HG02759 (cell line): ENCODE data around the gene SLC7A8.

ENCODE experiments used
- ATAC-seq: cut with Tn5 transposase; IDR thresholded peaks from one replicate; pipeline ENCODE4 v1.9.1; 2021; ENCODE audit warnings: mild to moderate bottlenecking, moderate library complexity; ENCODE audit not compliant: unreplicated experiment

SLC7A8 gene

DNA sequence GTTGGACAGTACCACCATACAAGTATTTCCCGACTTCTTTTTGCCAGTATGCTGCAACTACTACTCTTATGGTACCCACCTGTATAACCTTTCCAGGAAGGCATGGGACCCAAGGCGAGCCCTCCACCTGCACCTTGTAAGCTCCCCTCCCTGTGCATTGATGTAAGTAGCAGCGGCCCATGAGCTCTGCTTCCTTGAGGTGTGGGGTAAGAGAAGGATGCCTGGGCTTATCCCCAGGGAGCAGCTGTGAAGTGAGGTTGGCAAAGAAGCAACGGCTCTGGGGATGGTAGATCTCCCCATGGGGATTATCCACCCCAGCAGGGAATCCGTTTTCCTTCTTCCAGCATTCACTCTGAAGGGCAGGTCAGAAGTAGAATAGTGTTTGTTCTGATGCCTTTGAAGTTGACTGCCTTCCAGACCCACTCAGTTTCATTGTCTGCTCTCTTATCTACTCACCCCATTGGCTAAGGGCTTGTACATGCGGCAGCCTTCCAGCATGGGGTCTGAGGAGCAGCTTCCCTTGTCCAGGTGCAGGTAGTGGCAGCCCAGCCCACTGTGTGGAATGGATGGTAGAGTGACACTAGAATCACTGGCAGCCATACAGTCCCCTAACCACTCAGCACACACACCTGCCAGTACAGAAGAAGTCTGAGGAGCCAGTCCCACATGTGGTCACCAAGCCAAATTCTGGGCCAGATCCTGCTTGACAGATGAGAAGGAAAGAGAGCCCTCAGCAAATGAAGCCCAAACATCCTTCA is 82.1 kb downstream of the SLC7A8 start:
- no peak for ATAC-seq

DNA sequence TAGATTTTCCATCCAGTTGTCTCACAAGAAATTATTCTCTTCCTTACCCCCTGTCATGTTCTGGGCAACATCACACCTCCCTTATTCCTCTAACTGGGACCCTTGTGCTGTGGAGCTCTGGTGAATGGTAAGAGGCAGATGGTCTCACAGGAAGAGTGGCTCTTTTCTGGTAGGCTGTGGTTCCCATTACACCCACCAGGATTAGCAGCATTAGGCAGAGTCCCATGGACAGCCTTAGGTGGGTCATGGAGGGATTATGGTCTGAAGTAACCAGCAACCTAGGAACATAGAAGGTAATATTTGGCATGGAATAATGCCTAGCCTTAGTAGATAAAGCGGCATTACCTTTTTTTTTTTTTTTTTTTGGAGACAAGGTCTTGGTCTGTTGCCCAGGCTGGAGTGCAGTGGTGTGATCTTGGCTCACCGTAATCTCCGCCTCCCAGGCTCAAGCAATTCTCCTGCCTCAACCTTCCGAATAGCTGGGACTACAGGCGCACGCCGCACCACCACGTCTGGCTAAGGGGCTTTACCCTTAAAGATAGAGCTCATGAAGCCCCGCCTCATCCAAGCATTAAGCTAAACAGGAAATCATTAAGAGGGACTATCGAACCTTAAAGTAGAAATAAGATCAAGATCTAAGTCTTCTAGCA is 84.1 kb downstream of the SLC7A8 start:
- no peak for ATAC-seq

DNA sequence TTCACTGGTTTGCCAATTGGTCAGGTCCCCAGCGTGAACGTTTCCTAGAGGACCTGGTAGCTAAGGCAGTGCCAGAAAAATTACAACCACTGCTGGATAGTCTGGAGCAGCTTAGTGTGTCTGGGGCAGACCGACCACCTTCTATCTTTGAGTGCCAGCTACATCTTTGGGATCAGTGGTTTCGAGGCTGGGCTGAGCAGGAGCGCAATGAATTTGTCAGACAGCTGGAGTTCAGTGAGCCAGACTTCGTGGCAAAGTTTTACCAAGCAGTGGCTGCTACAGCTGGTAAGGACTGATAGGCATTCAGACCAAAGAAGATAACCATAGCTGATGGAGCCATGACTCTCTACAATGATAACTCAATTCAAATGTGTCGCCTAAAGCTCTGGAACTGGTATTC is 85.7 kb downstream of the SLC7A8 start:
- ATAC-seq = no peak

DNA sequence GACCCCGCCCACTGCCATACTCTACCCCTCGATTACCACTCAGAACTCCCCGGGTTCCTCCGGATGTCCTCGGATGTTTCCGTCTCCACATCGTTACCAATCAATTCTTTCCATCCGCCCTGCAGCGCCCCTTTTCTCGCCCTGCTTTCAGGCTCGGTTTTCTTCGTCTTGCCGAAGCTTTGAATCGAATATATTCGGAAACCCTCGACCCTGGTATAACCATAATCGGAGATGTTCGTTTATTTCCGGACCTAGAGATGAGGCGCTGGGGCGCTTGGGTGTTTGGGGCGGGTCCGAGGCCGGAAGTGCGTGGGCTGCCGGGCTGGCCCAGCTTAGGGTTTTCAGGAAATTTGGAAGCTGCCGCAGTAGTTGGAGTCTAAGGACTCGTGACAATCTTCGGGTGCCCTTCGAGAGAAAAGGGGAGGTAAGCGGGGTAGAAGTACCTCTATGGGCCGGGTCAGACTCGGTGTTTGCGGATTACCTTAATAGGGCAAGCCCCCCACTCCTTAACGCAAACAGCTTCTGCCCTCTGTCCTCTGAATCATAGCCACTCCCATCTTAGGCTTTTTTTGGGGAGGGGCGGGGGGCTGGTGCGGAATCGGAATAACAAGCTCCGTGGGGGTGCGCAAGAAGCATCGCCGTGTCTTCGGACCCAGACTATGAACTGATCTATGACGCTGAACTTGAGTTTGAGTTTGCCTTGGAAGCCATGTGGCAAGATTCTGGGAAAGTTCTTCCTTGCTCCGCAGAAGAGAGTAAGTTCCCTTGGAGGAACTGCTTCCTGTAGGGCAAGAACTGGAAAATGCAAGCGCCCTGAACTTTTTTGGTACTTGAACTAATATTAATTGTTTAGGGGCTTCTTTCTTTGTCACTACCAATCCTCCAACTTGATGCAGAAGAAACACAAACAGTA is 88.0 kb downstream of the SLC7A8 start, which contains the start of gene C14orf119:
C14orf119 (plus strand) TSS at position 310 of the 913 bp plus-strand sequence. CDS start 2,154 bp downstream, outside the sequence.
- peak; percentile 90 for ATAC-seq

DNA sequence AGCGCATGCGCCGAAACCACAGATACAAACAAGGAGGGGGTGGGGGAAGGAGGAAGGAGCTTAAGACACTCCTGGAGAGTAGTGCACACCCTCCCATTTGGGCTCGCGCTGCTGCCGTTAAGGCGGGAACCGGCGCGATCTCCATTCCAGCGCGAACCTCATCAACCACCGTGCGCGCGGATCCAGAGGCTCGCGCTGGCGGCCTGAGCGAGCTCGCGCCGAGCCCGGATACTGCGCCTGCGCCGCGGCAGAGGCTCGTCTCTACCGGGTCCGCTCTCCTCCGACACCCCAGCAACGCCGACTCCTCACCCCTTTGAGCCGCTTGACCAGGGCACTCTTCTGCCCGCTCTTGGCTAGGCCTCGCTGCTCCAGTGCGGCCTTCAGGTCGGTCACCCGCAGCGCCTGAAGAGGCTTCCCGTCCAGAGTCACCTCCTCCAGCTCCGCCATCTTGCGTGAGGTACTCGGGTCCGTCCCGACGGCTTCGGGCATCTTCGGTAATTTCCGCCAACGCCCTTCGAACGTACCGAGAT is 88.7 kb downstream of the SLC7A8 start, which contains the start of gene ACIN1:
ACIN1 (minus strand) TSS at position 471 of the 530 bp plus-strand sequence; CDS start at position 447, 24 bp downstream.
- ATAC-seq = peak; percentile 45

DNA sequence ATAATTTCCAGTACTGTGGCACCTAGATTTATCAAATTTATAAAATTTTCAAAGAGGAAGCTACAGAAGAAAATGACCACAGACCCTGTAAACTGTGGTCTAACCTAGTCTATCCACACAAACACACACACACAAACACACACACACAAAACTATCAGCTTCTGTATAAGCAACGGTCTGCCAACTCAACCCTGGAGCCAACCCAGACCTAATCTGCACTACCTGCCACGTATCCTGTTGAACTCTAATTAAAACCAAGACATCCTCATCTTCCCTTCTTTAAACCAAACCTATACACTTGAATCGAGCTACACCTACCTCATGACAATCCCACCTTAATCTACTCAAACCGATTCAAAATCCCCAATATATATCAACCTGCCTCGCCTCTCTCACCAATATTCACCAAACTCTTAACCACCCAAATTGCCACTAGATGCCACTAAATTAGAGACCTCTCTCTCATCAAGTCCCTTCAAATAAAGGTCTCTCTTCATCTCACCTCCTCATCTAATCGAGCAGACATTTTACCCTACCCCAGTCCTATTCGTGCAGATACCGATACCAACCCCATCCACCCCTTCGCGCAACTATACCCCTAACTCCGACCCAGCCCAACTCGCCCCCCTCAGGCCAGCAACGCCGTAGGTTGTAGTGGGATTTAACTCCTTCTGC is 89.3 kb downstream of the SLC7A8 start:
- ATAC-seq = no peak

DNA sequence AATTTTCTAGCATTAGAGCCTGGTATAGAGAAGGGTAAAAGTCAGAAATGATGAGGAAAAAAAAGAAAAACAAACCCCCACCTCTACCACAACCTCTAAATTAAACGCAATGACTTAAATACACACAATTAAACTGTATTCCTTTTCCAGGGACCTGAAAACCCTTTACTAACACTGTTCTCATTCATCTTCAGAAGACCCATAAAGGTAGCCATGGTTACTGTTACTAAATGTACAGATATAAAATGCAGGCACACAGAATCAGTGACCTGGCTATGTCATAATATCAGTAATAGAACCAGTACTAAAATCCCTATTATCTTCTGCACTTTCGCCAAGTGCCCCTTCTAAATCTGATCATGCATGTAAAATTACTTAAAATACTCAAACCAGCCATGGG is 89.9 kb downstream of the SLC7A8 start:
- ATAC-seq = no peak

DNA sequence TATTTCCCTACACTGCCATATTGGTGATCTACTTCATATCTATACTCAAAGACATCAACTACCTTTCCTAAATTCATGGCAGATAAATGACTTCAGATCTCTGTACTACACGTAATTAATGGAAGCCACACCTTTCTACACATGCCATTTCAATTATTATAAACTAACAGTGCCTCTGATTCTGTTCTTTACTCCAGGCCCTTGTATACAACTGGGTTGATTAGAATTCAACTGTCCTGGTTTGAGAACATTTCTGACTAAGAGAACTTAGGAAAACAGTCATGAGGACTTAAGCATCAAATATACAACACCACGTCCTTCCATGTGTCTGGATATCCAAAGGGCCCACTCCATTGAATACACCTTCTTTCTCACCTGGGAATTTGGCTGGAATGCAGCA is 90.4 kb downstream of the SLC7A8 start:
- ATAC-seq = no peak

DNA sequence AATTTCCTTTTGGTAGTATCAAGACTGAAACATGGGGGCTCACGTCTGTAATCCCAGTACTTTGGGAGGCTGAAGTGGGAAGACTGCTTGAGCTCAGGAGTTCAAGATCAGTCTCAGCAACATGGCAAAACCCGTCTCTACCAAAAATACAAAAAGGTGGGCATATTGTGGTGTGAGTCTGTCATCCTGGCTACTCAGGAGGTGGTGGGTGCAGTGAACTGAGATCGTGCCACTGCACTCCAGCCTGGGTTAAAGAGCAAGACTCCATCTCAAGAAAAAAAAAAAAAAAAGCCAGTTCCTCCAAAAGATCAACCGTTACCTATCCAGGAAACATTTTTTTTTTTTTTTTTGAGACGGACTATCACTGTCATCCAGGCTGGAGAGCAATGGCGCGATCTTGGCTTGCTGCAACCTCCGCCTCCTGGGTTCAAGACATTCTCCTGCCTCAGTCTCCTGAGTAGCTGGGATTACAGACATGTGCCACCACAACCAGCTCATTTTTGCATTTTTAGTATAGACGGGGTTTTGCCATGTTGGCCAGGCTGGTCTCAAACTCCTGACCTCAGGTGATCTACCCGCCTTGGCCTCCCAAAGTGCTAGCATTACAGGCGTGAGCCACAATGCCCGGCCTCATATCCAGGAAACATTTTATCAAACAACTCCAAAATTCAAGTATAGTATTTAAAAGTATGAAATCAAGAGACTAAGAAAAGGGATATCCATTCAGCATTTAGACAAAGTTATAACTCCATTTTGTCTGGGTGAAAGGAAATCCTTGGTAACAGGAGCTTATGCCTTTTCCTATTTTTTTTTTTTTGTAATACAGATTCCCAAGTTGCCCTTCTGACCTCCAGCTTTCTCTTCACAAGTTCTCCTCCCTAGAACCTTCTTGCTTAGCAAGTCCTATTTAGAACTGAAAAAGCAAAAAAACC is 91.9 kb downstream of the SLC7A8 start:
- no peak for ATAC-seq

DNA sequence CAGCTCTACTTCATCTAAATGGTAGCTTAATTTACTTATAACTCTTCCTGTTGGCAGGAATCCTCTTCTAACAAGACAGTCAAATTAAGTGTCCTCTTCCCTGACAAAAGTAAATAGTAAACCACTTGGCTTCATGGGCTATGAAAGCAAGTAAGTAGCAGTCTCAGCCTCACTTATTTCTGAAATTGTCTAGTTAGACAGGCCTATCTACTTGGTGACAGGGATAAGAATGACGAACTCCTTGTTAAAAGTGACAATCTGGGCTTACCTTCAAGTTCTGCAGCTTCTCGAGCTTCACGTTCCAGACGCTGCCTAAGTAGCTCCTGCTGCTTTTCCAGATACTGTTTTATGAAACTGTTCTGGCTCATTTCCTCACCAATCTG is 93.2 kb downstream of the SLC7A8 start:
- no peak for ATAC-seq

DNA sequence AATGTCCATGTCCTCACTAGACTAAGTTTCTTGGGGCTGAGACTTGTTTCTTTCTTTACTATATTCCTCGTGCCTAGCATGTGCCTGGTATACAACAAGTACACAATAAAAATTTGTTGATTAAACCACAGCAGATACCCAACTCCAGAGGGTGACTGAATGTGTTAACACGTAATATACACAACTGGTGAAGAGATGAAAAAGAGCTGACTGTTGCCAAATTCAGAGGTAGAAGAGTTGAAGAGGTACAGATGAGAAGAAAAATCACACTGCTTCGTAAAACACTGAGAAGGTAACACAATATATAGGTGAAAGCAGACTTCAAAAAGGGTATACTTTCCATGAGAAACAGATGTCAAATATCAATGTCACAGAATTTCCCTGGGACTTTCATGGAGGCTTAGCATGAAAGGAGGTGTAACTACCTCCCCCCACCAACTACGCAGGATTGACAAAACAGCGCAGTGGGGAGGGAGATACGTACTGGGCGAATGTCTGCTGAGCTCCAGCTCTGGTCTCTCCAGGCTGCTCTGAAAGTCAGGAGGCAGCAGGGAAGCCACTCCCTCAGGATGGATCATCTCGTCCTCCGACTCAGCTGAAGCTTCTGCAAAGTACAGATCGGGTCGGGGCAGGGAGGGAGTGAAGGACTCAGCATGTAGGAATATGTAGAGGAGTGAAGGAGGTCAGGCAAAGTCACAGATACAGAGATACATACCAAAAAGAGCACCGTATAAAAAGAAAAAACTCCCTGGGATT is 93.8 kb downstream of the SLC7A8 start:
- no peak for ATAC-seq

DNA sequence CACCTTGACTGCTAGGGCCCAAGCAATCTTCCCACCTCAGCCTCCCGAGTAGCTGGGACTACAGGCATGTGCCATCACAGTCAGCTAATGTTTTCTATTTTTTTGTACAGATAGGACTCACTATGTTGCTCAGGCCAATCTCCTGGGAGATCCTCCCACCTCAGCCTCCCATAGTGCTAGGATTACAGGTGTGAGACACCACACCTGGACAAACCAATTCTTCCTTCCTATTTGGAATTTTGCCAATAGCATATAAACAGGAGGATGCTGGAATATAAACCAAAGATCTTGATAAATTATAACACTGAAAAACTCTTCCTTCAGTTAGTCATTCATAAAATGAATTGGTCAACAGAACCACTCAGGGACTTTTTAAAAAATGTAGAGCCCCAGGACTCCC is 96.9 kb downstream of the SLC7A8 start:
- ATAC-seq = no peak

DNA sequence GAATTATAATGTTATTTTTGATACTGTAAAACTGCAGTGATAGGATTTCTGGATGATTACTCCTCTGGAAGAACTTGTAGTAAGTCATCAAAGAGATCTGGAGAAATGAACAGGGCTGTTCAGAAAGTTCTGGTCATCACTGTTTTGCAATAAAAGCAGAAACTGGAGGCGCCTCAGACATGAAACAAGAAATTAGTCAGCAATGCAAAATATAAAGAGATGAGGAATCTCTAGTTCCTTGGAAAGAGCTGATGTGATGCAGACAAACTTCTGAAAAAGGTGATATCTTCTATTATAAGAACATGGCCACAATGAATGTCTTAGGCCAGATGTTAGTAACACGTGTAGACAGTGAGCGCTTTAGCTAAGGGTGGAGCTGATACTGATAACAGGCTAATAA is 98.0 kb downstream of the SLC7A8 start:
- ATAC-seq = no peak

DNA sequence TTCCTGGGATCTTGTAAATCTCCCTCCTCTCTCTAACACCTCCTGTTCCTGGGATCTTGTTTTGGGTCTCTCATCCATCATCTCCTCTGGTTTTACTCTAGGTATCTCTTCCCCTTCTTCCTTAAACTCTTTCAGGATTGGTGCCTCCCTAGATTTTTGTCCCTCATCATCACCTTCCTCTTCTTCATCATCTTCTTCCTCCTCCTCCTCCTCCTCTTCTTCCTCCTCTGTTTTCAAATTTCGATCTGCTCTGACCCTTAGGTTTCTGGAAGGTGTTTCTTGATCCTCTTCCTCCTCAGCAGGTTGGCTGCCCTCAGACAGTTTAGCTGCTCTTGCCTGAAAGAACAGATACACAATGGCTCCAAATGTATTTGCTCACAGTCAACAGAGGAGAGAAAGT is 103.0 kb downstream of the SLC7A8 start:
- ATAC-seq = no peak

DNA sequence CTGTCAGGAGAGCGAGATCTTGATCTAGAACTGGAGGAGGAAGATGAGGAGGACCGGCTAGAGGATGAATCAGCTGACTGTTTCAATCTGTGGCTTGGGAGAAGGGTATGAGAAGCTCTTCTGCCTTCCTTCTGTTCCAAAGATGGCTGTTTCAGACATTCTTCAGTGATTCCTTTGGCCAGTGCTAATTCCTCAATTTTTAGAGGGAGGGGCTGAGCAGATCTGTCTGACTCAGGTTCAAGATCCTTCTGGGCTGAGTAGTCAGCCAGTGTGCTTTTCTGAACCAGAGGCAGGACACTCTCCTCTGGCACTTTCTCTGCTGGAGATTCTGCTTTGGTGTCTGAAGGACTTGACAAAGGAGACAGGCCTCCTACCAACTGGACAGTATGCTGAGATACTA is 103.7 kb downstream of the SLC7A8 start:
- no peak for ATAC-seq

DNA sequence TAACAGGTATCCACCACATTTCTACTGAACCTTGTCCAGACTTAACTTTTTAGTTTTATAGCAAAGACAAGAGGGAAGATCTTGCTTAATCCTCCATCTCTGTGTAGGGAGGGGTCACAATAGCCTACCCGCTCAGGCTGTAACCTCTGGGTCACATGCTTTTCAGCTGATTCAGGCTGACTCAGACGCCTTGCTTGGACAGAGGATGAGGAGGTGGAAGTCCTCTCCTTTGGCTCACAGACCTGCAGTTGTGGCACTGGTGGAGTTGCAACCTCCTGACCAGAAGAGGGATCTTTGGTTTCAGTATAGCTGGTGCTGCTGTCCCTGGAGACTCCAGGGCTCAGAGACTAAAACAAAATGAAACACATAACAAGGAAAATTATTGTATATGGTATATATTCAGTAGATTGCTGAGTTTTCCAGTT is 104.8 kb downstream of the SLC7A8 start:
- ATAC-seq = no peak

DNA sequence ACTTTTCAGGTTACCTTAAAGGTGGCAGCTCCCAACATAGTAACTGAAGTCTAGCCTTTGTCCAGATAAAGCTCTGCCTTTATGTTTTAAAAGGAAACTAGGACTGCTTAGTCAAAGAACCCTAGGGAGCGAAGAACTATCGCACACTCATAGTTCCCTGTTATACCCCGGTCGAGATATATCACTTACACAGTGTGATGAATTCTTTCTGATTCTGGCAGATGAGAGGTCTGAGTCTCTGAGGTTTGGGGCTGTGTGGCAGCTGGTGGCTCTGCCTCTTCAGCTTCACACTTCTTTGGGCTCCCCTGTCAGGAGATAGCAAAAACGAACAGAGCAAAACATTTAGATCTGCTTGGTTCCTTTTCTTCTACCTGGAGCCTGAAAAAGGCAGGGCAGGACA is 105.5 kb downstream of the SLC7A8 start:
- ATAC-seq = no peak

DNA sequence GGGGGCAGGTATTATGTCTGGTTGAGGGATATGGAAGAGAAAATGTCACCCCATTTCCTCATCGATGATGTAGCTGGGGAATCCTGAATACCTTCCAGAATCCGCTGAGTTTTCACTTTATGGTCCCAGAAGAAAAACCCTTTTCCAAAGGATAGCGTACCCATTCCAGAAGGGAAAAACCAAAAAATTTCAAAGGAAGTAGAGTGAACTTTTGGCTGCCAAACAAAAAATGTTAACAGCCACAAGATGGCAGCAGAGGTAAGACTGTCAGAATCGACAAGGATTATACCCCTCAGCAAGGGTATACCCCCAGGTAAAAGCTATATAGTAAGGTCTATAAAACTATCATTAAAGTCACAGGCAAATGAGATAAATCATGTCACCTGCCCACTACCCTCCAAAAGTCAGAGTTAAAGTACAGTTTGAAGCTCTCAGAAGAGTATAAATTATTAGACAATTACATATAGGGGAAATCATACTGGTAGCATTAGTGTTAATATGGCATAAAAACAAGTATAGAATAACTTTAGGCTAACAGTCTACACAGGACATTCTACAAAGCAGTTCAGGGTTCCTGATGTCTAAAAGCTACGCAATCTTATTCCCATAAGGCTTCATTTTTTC is 106.6 kb downstream of the SLC7A8 start:
- ATAC-seq = no peak
